Panc1 (cell line): ENCODE data around the gene ARMC2.

ENCODE experiments used
- CTCF ChIP-seq: fragments of 450-650 bp; IDR thresholded peaks from 2 replicates; pipeline ENCODE4 v1.5.1; 2017; ENCODE audit warnings: mild to moderate bottlenecking
- POLR2AphosphoS5 ChIP-seq: IDR thresholded peaks from 2 replicates; pipeline ENCODE4 v1.6.1; 2012; ENCODE audit warnings: mild to moderate bottlenecking, low read depth, low read length, moderate library complexity
- REST ChIP-seq, 2 experiments: IDR thresholded peaks; 2 replicates each; pipeline ENCODE4 v1.6.1; 2011 to 2012; ENCODE audit warnings: low read depth in 2 of 2, control low read depth in 1 of 2, low read length in 1 of 2, mild to moderate bottlenecking in 1 of 2, moderate library complexity in 1 of 2; ENCODE audit not compliant: insufficient read depth in 1 of 2
- SIN3A ChIP-seq: IDR thresholded peaks from 2 replicates; pipeline ENCODE4 v1.6.1; 2012; ENCODE audit warnings: low read depth, mild to moderate bottlenecking, low read length, moderate library complexity, borderline replicate concordance; ENCODE audit not compliant: insufficient read depth
- TCF7L2 ChIP-seq: IDR thresholded peaks from 2 replicates; pipeline ENCODE4 v1.6.1; 2011; ENCODE audit warnings: mild to moderate bottlenecking, low read depth, low read length, inconsistent platforms

- TF ChIP-seq CTCF (no peak), REST (IDR thresholded peaks at IDR 0.05; ENCODE audit: insufficient read depth in 1 of 2, low read depth in 2 of 2, low read length in 1 of 2) (no peak), POLR2AphosphoS5 (no peak), TCF7L2 (no peak), SIN3A (no peak)
Measured at GRCh38 chr6:108947114-108947854, 99.1 kb downstream of the ARMC2 start.
